Measurements from ENCODE around the gene EIF4G2. TPM values are rescaled to one million over a fixed set of nuclear protein-coding genes. Genes with fewer than 3 reads are reported as not detected.

The EIF4G2 gene
- total RNA-seq, 1 donor = 1,093 TPM

- no peak overlapping the region for H3K4me3 ChIP-seq (ENCODE audit: low read depth, low read length)
- DNase-seq (ENCODE audit: low read depth) = no peak
- TF ChIP-seq CTCF (IDR thresholded peaks at IDR 0.05; ENCODE audit: insufficient read depth, low read depth, low read length) = no peak
These were observed 44.3 kb downstream of the EIF4G2 start for GRCh38 chr11:10764412-10764811.

DNA sequence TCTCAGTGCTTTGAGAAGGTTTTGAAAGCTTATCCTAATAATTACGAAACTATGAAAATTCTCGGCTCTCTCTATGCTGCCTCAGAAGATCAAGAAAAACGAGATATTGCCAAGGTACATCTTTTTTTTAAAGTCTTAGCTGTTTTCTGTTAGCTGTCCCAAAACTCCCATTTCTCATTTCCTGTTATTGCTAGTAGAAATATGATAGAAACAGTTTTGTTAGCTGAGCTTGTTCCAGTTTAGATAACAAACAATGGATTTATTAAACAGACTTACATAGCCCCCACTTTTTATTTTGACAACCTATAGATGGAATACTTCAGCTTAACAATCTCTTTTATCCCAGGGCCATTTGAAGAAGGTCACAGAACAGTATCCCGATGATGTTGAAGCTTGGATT, 45.0 kb downstream of the EIF4G2 start:
- no peak for TF ChIP-seq CTCF (IDR thresholded peaks at IDR 0.05; ENCODE audit: insufficient read depth, low read depth, low read length)
- no peak for DNase-seq (ENCODE audit: low read depth)
- no peak overlapping the region for H3K4me3 ChIP-seq (ENCODE audit: low read depth, low read length)

GRCh38 chr11:10762913-10763421, 45.8 kb downstream of the EIF4G2 start:
- no peak for TF ChIP-seq CTCF (IDR thresholded peaks at IDR 0.05; ENCODE audit: insufficient read depth, low read depth, low read length)
- H3K4me3 ChIP-seq (ENCODE audit: low read depth, low read length) = no peak overlapping the region
- DNase-seq (ENCODE audit: low read depth) = no peak

GRCh38 chr11:10762185-10762584, 46.5 kb downstream of the EIF4G2 start:
- H3K4me3 ChIP-seq (ENCODE audit: low read depth, low read length) = no peak overlapping the region
- TF ChIP-seq CTCF (IDR thresholded peaks at IDR 0.05; ENCODE audit: insufficient read depth, low read depth, low read length) = no peak
- no peak for DNase-seq (ENCODE audit: low read depth)

DNA sequence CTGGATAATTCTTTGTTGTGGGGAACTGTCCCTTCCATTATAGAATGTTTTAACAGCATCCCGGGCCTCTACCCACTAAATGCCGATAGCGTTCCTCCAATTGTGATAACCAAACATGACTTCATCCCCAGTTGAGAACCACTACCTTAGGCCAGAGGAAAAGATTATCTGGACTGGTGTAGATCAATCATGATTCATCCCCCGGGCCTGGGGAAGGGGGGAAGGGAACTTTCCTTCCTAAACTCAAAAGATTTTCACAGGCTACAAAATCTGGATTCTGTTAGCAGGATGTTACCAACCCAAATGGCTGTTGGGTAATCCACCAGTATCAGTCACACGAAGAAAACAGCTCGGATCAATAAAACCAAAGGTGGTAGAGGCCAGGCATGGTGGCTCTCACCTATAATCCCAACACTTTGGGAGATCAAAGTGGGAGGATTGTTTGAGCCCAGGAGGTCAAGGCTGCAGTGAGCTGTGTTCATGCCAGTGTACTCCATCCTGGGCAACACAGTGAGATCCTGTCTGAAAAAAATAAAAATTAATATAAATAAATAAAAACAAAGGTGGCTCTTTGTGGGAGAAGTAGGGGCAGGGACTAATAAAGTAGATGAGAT, 47.5 kb downstream of the EIF4G2 start:
- TF ChIP-seq CTCF (IDR thresholded peaks at IDR 0.05; ENCODE audit: insufficient read depth, low read depth, low read length) = no peak
- no peak for DNase-seq (ENCODE audit: low read depth)
- no peak overlapping the region for H3K4me3 ChIP-seq (ENCODE audit: low read depth, low read length)

DNA sequence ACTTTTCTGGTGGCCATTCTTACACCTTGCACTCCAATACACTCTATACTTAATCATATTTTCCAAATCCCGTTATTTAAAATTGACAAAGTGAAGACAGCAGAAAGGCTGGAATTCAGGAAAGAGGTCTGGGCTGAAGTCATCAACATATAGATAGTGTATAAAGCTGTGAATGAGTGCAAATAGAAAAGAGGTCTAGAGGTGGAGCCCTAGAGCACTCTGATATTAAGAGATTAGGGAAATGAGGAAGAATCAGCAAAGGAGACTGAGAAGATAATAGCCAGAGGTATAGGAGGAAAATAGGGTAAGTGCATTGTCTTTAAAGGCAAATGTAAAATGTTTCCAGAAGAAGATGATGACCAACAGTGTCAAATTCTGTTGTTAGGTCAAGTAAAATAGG, 49.8 kb downstream of the EIF4G2 start:
- no peak overlapping the region for H3K4me3 ChIP-seq (ENCODE audit: low read depth, low read length)
- no peak for DNase-seq (ENCODE audit: low read depth)
- no peak for TF ChIP-seq CTCF (IDR thresholded peaks at IDR 0.05; ENCODE audit: insufficient read depth, low read depth, low read length)

DNA sequence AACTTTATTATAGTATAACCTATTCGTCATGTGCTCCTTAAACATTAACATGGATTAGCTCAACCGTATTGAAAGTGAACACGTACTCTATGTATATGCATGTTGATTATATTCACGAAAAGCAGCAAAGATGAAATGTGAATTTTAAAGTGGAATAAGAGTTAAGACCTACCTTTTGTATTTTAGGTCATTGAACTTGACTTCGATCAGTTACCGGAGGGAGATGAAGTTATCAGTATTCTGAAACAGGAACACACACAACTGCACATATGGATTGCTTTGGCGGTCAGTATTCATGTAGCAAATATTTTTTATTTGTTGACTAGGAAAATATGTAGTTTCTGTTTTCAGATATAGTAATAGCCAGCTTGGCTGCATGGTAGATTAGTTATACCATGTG, 56.2 kb downstream of the EIF4G2 start:
- no peak overlapping the region for H3K4me3 ChIP-seq (ENCODE audit: low read depth, low read length)
- TF ChIP-seq CTCF (IDR thresholded peaks at IDR 0.05; ENCODE audit: insufficient read depth, low read depth, low read length) = no peak
- DNase-seq (ENCODE audit: low read depth) = no peak
